Endothelial cell of umbilical vein (primary cell): ENCODE data around the gene HVCN1.
"Not testable (repeated sequence)": the region's sequence is repeated elsewhere in the genome, so short reads cannot be mapped to it uniquely, and the experiment has no call there.

Source experiments
- CTCF ChIP-seq, 2 donors: IDR thresholded peaks; 1 replicate in 1 of 2; 2 replicates in 1 of 2; pipeline ENCODE4 v1.5.1; 2011; ENCODE audit warnings: low read length in 2 of 2, mild to moderate bottlenecking in 2 of 2, moderate library complexity in 2 of 2, control low read depth in 1 of 2, inconsistent platforms in 1 of 2, low read depth in 1 of 2; ENCODE audit not compliant: insufficient read depth in 1 of 2; ENCODE audit errors: extremely low read depth in 1 of 2
- EZH2 ChIP-seq: IDR thresholded peaks from 2 replicates; pipeline ENCODE4 v1.6.1; 2012; ENCODE audit warnings: borderline replicate concordance, low read depth, mild to moderate bottlenecking, moderate library complexity, low read length, inconsistent platforms; ENCODE audit not compliant: severe bottlenecking
- GATA2 ChIP-seq: IDR thresholded peaks from 2 replicates; pipeline ENCODE4 v1.7.0; 2011; ENCODE audit warnings: low read depth, mild to moderate bottlenecking, moderate library complexity, mixed read lengths, low read length; ENCODE audit not compliant: insufficient read length, insufficient read depth
- JUN ChIP-seq: IDR thresholded peaks from 2 replicates; pipeline ENCODE4 v1.6.1; 2011; ENCODE audit warnings: borderline replicate concordance, low read depth; ENCODE audit not compliant: insufficient read length, insufficient read depth
- MAX ChIP-seq: IDR thresholded peaks from 2 replicates; pipeline ENCODE4 v1.6.1; 2011; ENCODE audit not compliant: insufficient read depth, insufficient read length
- MYC ChIP-seq: IDR thresholded peaks from one replicate; pipeline ENCODE4 v1.6.1; 2011; ENCODE audit warnings: mild to moderate bottlenecking, low read depth, low read length
- POLR2A ChIP-seq: IDR thresholded peaks from 2 replicates; pipeline ENCODE4 v1.6.1; 2012; ENCODE audit warnings: low read depth, mild to moderate bottlenecking, control low read depth, low read length
- POLR2AphosphoS5 ChIP-seq: IDR thresholded peaks from 2 replicates; pipeline ENCODE4 v1.6.1; 2012; ENCODE audit warnings: low read depth, mild to moderate bottlenecking, control low read depth, low read length, moderate library complexity; ENCODE audit not compliant: insufficient read depth

- not testable (repeated sequence) for TF ChIP-seq POLR2AphosphoS5, EZH2, MAX, POLR2A, MYC, GATA2, JUN
- peak; percentile 60 to 65 for TF ChIP-seq CTCF (IDR thresholded peaks at IDR 0.05; ENCODE audit: extremely low read depth in 1 of 2, insufficient read depth in 1 of 2, low read depth in 1 of 2, low read length in 2 of 2)
These were observed 86.7 kb downstream of the HVCN1 start for GRCh38 chr12:110602085-110602814.
